Measurements from ENCODE around the gene TTC21A.
A peak's percentile ranks its signal among the peaks of the same experiment; 100 is the strongest.

TTC21A gene

DNA sequence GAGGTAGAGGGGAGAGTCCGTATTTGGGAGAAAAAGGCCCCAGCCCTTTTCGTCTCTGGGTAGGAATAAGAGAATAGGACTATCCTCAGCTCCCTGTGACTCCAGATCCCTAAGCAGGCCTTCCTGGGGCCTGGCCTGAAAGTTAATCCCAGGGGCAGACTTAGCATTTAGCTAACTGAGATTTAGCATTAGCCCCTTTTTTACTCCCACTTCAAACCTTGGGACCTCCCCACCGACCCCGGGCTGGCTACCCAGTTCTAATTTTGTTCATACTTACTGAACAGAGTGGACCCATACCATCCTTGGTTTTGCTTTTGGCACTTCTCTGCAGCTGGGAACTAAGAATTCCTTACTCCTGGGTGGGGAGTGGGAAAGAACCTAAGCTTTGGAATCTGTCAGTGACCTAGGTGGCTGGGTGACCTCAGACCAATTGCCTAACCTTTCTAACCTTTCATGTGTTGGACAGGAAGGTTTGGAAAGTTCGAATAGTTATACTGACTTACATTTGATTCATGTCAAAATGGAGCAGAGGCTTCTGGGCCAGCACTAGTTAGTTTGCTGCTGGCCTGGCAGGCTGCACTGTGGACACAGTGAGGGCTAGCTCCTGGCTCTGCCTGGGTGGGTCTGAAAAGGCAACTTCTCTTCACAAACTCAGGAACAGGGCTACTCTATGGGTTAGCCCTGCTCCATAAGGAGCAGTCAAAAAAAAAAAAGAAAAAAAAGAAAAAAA is 11.6 kb downstream of the TTC21A start:
- ATAC-seq (no peak), DNase-seq (no peak)

DNA sequence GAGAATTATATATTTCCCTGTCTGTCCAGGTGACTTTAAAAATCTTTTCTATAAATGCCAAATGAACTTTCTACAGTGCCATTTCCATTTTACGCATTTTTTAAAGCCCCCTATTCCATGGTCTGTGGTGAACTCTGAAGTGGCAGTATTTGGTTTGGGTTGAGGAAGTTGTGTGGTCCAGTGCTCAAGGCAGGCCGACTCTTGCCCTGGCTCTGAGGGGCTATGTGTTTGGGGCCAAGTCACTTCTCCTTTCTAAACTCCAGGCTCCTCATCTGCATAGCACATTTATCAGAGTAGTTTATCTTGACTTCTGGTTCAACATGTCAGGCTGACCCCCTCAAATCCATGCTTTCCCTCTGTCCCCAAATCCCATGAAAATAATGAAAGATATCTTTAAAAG is 14.1 kb downstream of the TTC21A start:
- DNase-seq (no peak), ATAC-seq (no peak)

DNA sequence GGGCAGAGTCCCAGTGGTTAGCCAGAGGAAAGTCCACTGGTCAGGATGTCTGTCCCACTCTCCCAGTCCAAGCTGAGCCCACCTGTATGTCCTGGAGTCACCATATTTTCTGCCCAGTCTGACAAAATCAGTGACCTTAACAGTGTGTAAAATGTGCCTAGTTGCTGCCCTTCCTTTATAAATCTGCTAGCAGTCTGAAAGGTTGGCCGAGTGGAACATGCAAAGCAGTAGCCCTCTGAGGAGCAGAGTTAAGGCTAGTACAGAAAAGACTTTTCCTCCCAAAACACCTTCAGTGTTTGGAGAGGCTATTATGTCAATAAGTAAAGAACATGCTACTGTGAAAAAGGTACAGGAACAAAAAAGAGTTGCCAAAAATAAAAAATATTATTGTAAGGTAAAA is 15.3 kb downstream of the TTC21A start:
- no peak for ATAC-seq

GRCh38 chr3:39124876-39125840 is 17.7 kb downstream of the TTC21A start:
- DNase-seq (no peak), ATAC-seq (no peak)

More for the DNA sequence above, 15.3 kb downstream of the TTC21A start:
- DNase-seq = no peak

- no peak for DNase-seq
- ATAC-seq = no peak
Measured at GRCh38 chr3:39125841-39126500, 18.5 kb downstream of the TTC21A start.

DNA sequence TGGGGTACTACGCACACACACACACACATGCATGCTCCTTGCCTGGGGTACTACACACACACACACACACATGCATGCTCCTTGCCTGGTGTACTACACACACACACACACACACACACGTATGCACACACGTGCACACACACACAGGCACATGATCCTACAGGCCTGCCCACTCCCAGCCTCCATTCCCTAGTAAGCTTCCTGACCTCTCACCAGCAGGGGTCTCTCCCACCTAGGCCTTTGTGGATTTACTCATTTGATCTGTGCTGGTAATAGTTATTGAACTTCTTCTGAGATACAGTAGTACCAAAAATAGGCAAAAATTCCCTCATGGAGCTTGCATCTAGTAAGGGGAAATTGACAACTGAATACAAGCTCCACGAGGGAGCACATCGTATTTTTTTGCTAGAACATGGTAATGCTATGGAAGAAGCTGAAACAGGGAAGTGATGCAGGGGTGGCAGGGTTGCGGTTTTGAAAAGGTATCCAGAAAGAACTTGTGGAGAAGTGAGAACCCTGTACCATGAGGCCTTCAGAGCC is 19.1 kb downstream of the TTC21A start:
- DNase-seq (peak; percentile 48), ATAC-seq (peak; percentile 70)

- ATAC-seq = no peak
- DNase-seq = no peak
Measured at GRCh38 chr3:39127269-39127907, 19.9 kb downstream of the TTC21A start.

DNA sequence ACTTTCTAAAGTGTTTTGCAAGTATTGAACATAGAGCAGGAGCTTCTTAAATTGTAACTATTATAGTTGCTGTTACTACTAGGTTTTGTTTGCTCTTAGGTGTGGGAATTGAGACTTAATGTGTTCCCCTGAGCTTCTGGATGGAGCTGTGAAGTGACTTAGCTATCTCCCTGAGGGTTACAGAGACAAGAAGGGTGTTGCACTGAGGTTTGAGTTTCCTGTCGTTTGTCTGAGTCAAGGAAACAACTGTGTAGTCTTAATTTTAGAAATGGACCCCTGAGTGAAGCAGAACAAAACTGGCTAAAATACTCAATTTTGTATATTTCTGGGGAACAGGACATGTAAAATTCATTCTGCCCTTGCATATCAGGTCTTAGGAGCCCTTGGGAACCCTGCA is 20.4 kb downstream of the TTC21A start:
- no peak for ATAC-seq
- DNase-seq = no peak

DNA sequence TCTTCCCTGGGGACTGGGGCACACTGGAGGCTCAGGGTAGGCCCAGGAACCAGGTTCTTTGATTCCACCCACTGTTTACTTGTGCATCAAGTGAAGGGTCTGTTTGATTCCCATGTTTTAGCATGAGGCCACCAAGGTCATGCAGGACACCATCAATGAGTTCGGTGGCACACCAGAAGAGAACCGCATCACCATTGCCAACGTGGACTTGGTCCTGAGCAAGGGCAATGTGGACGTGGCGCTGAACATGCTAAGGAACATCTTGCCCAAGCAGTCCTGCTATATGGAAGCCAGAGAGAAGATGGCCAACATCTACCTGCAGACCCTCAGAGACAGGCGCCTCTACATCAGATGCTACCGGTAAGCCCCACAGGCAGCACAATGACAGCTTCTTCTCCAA is 21.5 kb downstream of the TTC21A start:
- DNase-seq (no peak), ATAC-seq (no peak)

GRCh38 chr3:39130026-39130425 is 22.5 kb downstream of the TTC21A start:
- no peak for ATAC-seq
- DNase-seq = no peak

DNA sequence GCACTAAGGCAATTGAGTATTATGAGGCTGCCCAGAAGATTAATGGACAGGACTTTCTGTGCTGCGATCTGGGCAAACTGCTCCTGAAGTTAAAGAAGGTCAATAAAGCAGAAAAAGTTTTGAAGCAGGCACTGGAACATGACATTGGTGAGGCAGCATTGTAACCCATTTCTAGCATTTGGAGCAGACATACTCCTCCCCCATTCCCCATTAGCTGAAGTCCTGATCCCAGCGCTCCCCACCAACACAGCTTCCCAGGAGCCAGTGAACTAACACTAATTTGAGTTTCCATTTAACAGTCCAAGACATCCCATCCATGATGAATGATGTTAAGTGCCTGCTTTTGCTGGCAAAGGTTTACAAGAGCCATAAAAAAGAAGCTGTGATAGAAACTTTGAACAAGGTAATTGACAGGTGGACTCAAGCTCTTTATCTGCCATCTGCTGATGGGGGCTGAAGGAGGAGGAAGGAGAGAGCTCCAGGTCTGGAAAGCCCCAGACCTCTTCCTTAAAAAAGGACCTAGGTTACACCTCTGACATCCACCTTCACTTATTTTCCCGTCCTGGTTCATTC is 23.3 kb downstream of the TTC21A start:
- DNase-seq (no peak), ATAC-seq (no peak)

GRCh38 chr3:39132096-39133092 is 24.9 kb downstream of the TTC21A start:
- no peak for DNase-seq

DNA sequence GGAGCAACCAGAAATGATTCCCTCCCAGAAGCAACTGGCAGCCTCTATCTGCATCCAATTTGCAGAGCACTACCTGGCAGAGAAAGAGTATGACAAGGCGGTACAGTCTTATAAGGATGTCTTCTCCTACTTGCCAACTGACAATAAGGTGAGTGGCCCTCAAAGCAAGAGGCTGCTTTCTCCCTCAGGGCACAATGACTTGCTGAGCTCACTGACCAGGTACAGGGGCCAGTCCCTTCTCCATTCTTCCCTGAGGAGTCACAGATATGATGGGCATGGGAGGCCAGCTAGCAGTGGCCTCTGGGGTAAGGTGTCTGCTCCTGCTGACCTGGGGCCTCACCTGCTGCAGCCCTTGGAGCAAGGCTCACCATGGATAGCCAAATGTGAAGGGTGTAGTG is 25.6 kb downstream of the TTC21A start:
- DNase-seq (no peak), ATAC-seq (no peak)

More at GRCh38 chr3:39132096-39133092, 24.9 kb downstream of the TTC21A start:
- no peak for ATAC-seq

DNA sequence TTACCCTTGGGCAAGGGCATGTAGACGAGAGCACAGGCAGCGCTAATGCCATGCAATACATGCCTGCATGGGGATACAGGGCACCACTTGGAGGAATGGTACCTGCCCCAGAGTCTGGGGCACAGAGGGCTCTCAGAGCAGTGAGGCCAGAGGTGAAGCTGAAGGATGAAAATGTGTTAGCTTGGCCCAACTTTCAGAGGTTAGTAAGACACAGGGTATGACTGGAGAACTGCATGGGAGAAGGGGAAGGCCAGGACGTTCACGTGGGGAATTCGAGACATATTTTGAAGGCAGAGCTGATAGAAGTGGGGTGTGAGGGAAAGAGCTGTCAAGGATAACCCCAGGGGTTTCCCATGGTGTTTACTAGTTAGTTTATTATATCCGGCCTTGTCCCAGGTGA is 26.3 kb downstream of the TTC21A start:
- ATAC-seq = peak; percentile 5
- no peak for DNase-seq

DNA sequence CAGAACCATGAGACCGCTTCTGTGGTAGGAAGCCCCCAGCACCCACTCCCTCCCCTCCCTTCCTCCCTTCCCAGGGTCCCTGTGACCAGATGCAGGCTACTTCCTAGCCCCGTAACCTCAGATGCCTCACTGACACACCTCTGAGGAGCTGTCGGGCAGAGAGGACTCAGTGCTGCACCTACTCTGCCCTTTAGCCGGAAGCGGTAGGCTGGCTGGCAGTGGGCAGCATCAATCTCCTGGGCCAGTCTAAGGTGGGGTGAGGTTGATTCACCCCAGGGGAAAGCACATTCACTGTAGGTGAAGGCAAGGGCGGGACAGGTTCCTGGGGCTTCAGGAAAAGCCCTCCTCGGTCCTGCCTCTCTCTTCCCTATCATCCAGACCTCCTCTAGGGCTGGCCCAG is 26.8 kb downstream of the TTC21A start:
- no peak for DNase-seq
- ATAC-seq = no peak

GRCh38 chr3:39135170-39135805 is 27.8 kb downstream of the TTC21A start:
- no peak for DNase-seq
- ATAC-seq = no peak

DNA sequence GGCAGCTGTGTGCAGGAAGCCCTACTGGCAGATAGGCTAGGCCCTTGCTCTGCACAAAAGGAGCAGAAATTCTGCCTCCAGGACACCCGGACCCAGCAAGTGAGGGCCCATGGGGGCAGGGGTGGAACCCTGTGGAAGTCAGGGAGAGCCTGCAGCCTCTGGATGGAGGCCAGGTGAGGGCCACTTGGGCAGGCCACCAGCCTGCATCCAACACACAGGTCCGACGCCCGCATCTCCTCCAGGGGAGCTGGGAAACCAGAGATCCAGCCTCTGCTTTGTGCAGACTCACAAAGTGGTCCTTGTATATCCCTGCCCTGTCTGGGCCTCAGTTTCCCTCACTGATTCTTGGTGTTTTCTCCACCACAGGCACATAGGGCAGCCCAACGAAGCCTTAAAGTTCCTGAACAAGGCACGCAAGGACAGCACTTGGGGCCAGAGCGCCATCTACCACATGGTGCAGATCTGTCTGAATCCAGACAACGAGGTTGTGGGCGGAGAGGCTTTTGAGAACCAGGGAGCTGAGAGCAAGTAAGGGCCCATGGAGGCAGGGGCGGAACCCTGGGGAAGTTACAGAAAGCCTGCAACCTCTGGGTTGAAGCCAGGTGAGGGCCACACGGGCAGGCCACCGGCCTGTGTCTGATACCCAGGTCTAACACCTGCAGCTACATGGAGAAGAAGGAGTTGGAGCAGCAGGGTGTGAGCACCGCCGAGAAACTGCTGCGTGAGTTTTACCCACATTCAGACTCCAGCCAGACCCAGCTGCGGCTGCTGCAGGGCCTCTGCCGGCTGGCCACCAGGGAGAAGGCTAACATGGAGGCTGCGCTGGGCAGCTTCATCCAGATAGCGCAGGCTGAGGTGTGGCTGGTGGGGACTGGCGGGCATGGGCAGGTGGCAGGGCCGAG is 29.3 kb downstream of the TTC21A start:
- ATAC-seq (no peak), DNase-seq (no peak)

GRCh38 chr3:39137435-39137936 is 30.0 kb downstream of the TTC21A start:
- DNase-seq = no peak
- ATAC-seq = no peak

All from stimulated activated naive CD8-positive, alpha-beta T cell treated with anti-CD3 and anti-CD28 coated beads, Interleukin-15, Interleukin-2, amounts not matched to agents 100 U/mL and 50 U/mL, for 24 hours (primary cell).